Neural crest cell (in vitro differentiated cells): ENCODE measurements around the gene ZSCAN2. TPM values are rescaled to one million over a fixed set of nuclear protein-coding genes. Genes with fewer than 3 reads are reported as not detected.

Experiments
- DNase-seq: peaks from one replicate; pipeline ENCODE4 v3.0.0; 2021; ENCODE audit warnings: low read depth, mixed read lengths, low spot score
- H3K27ac Mint-ChIP-seq: one replicate; pipeline ENCODE4 v1.8.0; 2021; ENCODE audit warnings: mild to moderate bottlenecking, mixed read lengths; ENCODE audit not compliant: unreplicated experiment
- H3K27me3 Mint-ChIP-seq: 2 replicates; pipeline ENCODE4 v1.8.0; 2021; ENCODE audit warnings: low read depth, mild to moderate bottlenecking, mixed read lengths
- H3K36me3 Mint-ChIP-seq: 2 replicates; pipeline ENCODE4 v1.8.0; 2021; ENCODE audit warnings: low read depth, mild to moderate bottlenecking, mixed read lengths
- H3K4me1 Mint-ChIP-seq: 2 replicates; pipeline ENCODE4 v1.8.0; 2021; ENCODE audit warnings: mixed read lengths
- H3K4me3 Mint-ChIP-seq: one replicate; pipeline ENCODE4 v1.8.0; 2021; ENCODE audit warnings: mild to moderate bottlenecking, mixed read lengths
- H3K9me3 Mint-ChIP-seq: 2 replicates; pipeline ENCODE4 v1.8.0; 2021; ENCODE audit warnings: mixed read lengths
- total RNA-seq: library from RNA; stranded (reverse); gene quantifications from 2 replicates; pipeline ENCODE4 v1.2.1, GENCODE V29; 2021
- TF ChIP-seq, protein P1 (sequence below): fragments of 200-600 bp; sonication (generic); conservative IDR thresholded peaks from 2 replicates; pipeline ENCODE4 v1.5.0; 2021; ENCODE audit warnings: antibody characterized with exemption, mild to moderate bottlenecking

The ZSCAN2 gene
- total RNA-seq, 1 donor from 2014 or later: 21.1 TPM

DNA sequence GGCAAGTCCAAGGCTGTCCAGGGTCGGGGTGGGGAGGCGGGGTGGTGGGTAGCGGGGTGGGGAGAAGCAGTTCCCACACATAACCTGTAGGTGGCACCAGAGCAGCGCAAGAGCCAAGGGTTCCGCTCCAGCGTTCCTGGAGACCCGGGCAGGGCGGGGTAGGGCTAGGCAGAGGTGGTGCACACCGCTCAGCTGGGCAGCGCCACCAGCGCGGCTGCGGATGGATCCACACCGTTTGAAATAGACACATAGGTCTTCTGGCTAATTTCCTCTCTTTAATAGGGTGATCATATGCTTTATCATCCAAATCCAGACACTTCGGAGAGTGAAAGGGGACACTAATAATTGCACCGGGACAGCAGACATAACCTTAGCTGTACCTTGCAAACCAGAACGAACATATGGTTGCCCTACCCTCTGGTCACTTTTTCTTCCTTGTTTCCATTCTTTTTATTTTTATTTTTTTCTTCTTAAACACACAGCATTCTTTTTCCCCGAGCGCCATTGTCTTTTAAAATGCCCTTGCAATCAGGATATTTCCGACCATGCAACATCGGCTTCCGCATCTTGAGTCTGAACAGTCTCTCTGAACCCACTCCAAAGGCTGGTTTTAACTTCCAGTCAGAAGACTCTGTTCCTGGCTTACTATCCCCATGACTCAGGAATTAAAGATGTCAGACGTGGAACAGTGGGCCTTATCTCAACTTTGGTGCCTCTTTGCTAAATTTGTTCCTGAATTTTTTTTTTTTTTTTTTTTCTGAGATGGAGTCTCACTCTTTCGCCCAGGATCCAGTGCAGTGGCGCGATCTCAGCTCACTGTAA lies 12.5 kb upstream of the ZSCAN2 start:
- no peak overlapping the region for H3K4me3 Mint-ChIP-seq
- DNase-seq: peak; percentile 89
- H3K9me3 Mint-ChIP-seq: no peaks in the 10 kb centered on the region
- TF ChIP-seq, protein P1, sequence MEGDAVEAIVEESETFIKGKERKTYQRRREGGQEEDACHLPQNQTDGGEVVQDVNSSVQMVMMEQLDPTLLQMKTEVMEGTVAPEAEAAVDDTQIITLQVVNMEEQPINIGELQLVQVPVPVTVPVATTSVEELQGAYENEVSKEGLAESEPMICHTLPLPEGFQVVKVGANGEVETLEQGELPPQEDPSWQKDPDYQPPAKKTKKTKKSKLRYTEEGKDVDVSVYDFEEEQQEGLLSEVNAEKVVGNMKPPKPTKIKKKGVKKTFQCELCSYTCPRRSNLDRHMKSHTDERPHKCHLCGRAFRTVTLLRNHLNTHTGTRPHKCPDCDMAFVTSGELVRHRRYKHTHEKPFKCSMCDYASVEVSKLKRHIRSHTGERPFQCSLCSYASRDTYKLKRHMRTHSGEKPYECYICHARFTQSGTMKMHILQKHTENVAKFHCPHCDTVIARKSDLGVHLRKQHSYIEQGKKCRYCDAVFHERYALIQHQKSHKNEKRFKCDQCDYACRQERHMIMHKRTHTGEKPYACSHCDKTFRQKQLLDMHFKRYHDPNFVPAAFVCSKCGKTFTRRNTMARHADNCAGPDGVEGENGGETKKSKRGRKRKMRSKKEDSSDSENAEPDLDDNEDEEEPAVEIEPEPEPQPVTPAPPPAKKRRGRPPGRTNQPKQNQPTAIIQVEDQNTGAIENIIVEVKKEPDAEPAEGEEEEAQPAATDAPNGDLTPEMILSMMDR: peak; percentile 94
- no peaks in the 10 kb centered on the region for H3K4me1 Mint-ChIP-seq
- no peak overlapping the region for H3K27ac Mint-ChIP-seq
- peaks cover 57% of the 10 kb centered on the region for H3K27me3 Mint-ChIP-seq
- no peaks in the 10 kb centered on the region for H3K36me3 Mint-ChIP-seq

DNA sequence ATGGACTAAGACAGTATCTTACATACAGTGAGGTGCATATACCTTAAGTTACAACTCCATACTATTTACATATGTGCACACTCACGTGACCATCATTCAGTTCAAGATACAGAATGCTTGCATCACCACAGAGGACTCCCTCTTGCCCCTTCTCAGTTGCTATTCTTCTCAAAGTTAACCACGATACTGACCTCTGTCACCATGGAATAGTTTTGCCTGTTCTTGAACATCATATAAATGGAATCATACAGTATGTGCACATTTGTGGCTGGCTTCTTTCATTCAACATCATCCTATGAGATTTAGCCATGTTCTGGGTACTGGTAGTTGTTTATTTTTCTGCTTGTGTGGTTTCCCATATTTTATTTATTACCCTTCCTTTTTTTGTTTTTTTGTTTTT lies 10.4 kb upstream of the ZSCAN2 start:
- TF ChIP-seq, protein P1: no peak
- no peak overlapping the region for H3K27ac Mint-ChIP-seq
- H3K36me3 Mint-ChIP-seq: no peaks in the 10 kb centered on the region
- peaks cover 53% of the 10 kb centered on the region for H3K27me3 Mint-ChIP-seq
- no peak overlapping the region for H3K4me3 Mint-ChIP-seq
- no peak for DNase-seq
- H3K9me3 Mint-ChIP-seq: no peaks in the 10 kb centered on the region
- H3K4me1 Mint-ChIP-seq: no peaks in the 10 kb centered on the region

DNA sequence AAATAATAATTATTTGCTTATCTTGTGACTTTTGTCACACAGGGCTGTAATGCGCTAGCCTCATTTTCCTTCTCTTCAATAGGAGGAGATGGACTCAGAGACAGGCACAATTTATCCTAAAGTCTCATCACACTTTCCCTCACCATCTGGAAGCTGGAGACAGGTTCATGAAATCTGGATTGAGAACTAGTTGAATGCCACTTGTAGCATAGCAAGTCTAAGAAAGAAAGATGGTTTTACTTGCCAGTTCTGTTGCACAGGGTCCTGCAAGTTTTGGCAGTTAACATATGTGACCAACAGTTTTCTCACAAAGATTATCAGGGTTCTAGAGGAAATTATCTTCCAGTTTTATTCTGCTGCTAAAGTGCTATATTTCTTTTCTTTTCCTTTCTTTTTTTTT lies 9.0 kb upstream of the ZSCAN2 start:
- Mint-ChIP-seq H3K27ac (no peak overlapping the region), H3K27me3 (peaks cover 48% of the 10 kb centered on the region), H3K9me3 (no peaks in the 10 kb centered on the region), H3K4me1 (peaks cover 1% of the 10 kb centered on the region), H3K4me3 (no peak overlapping the region), H3K36me3 (no peaks in the 10 kb centered on the region)
- TF ChIP-seq, protein P1: no peak
- no peak for DNase-seq

DNA sequence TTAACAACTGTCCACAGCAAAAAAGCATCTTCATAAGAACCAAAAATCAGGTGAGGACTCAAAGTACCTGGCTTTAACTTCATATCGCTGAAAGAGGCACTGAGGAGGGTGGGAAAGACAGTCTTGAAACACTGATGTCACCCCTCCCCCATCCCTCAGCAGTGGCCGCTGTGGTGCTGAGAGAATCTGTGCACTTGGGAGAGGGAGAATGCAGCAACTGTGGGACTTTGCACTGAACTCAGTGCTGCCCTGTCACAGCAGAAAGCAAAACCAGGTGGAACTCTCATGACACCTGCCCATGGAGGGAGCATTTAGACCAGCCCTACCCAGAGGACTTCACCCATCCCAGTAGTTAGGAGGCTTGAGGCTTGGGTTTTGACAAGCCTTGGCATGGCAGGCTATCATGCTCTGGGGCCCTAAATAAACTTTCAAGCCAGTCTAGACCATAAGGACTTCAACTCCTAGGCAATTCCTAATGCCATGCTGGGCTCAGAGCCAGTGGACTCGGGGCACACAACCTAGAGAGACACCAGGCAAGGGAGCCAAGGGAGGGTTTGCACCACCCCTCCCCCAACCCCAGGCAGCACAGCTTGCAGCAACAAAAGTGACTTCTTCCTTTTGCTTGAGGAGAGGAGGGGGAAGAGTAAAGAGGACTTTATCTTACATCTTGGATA lies 6.1 kb upstream of the ZSCAN2 start:
- Mint-ChIP-seq H3K4me1 (peaks cover 16% of the 10 kb centered on the region), H3K27ac (peak overlapping the region; percentile 46), H3K27me3 (peaks cover 28% of the 10 kb centered on the region), H3K9me3 (no peaks in the 10 kb centered on the region), H3K36me3 (no peaks in the 10 kb centered on the region), H3K4me3 (peak overlapping the region; percentile 14)
- DNase-seq: no peak
- TF ChIP-seq, protein P1: no peak

DNA sequence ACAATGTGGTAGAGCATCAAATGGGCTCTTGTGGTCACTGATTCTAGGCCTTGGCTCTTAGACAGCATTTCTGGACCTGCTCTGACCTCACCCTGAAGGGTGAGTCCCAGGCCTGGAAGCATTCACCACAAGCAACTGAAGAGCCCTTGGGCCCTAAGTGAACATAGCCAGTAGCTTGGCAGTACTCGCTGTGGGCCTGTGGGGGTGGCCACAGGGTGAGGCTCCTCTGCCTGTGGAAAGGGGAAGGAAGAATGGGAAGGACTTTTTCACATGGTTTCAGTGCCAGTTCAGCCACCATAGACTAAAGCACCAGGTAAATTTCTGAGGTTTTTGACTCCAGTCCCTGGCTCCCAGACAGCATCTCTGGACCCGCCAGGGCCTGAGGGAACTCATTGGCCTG lies 5.1 kb upstream of the ZSCAN2 start:
- Mint-ChIP-seq H3K4me1 (peaks cover 21% of the 10 kb centered on the region), H3K4me3 (peak overlapping the region; percentile 50), H3K27me3 (peaks cover 23% of the 10 kb centered on the region), H3K9me3 (no peaks in the 10 kb centered on the region), H3K27ac (no peak overlapping the region), H3K36me3 (no peaks in the 10 kb centered on the region)
- TF ChIP-seq, protein P1: no peak
- no peak for DNase-seq
